SKM-1 (cell line): ENCODE data around the gene NR3C2.

Experiments used
- DNase-seq: peaks from one replicate; lab custom pipeline; 2025; ENCODE audit not compliant: unreplicated experiment; lab: John Stamatoyannopoulos, UW

Gene NR3C2

DNA sequence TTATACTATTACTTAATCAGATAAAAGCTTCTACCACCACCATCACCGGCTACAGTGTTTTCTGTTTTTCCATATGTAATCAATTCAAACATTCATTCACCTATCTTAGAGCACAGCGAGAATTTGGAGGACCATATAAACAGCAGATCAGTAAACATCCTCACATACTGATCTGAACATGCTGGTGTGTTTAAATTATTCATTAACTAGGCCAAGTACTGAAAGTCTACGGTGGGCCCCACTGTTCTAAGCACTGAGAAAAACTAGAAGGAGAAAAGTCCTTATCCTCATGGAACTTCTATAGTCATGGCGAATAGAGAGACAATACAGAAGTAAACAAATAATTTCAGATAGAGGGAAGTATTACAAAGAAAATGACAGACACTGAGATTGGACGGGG is 176.6 kb downstream of the NR3C2 start:
- no peak for DNase-seq

DNA sequence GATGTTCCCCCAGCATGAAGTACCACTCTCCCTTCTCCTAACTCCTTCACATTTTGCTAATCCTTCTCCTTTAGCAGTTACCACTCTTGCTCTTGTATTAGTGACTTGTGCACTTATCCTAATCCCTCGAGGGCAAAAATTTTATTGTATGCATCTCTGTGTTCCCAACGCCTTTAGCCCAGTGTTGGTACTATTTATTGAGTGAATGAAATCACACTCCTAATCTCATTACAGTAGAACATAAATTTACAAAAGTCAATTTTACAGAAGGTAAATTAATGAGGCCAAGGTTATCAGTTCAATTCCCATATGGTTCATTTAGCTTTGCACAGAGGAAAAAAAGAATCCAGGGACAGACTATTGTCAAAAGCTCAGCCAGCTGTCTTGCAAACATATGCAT is 178.4 kb downstream of the NR3C2 start:
- no peak for DNase-seq

DNA sequence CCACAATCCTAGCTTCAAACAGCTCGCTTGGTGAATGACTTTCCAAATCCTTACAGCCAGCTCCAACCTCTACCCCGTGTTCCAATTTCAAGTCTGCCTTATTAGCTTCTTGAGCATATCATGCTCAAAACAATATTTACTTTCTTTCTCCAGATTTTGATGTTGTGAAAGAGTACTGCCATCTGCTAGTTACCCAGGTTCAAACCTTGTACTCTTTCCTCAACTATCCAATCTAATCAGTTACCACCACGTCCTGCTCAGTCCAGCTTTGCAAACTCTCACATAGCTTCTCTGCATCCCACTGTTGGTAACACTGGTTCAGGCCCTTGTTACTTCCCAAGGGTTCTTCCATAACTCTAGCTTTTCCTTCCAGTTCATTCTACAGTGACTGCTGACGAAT is 179.1 kb downstream of the NR3C2 start:
- no peak for DNase-seq

DNA sequence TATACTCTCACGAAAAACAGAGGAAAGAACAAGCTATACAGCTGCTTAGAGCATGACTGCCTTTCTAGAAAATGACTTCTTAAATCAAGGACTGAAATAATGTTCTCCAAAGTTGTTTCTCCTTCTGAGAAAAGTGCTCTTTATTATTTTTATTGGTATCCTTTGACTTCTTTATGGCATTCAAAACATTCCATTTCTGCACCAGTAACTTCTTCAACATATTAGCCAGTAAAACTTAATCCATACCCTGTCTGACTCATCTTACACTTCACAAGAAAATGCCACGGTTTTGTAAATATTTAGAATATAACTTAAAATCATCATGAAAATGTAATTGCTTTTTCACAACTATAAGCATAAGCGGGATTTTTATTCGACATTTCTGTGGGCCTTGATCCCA is 180.4 kb downstream of the NR3C2 start:
- DNase-seq = no peak

DNA sequence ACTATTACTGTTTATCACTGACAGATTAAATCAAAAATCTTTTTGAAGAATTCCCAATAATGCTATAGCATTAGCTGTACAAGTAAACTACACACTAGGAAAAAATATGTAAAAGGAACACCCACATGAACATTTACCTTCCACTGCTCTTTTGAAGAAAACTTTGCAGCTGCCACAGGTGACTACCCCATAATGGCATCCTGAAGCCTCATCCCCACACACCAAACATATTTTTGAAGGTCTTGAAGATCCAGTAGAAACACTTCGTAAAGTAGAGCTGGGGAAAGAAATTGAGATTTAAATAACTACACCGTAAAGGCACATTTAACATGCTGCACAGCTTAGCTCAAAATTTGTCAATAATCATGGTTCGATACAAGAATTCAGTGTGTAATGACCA is 182.4 kb downstream of the NR3C2 start:
- DNase-seq = no peak

DNA sequence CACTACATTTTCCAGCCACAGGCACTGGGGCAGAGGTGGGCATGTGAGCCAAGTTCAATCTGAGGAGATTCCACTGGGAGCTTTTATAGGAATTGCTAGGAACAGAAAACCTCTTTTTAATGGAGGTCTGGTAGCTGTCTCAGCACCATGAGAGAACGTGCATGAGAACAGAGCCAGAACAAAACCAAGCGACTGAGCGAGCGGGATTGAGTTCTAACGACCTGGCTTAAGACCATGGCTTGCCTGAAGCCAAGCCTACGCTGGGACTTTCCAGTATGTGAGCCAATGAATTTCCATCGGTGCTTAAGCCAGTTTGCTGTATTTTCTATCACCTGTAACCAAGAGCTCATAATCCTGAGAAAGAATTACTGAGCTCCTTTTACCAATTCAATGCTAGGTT is 183.7 kb downstream of the NR3C2 start:
- DNase-seq = no peak

DNA sequence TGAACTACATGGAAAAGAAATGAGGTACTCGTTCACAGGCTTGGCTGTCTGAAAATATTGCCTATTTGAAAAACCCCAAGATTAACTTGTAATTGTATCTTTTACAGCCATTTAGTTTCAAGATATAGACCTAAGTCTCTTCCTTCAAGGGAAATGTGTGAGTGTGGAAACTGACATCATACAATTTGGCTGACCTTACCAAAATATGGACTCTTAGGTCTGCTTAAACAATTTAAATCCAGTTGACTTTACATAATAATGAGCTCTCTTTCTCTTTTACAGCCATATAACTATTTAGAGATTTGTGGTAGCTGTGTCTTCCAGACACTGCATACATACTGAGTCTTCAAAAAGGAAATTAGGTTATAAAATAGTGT is 186.9 kb downstream of the NR3C2 start:
- DNase-seq = no peak

DNA sequence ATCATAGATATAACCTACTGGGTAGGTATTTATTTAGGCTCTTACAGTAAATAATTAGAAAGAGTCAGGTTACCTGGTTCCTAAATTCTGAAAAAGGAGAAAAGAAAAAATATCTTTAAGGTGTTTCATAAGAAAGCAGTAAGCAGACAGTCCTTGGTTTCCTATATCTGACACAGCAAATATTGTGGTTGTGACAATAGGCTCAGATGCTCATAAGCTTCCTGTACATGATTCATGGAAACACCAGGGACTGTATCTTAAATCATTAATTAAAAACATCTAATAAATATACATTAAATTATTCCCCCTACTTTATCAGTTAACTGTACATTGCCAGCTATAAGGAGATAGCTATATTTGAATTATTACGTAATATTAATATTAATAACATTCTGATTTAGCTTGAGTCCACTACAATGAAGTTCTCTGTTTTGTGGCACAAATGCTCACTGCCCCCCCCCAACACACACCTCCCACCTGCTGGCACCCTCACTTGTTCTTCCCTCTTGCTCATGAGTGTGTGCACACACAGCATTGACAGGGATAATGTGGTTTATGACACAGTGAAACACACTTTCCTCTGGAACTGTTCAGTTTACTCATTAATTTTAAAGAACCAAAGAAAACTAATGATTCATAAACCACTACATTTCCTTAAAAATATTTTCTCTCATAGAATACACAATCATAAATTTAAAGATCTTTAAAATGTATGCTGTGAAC is 187.4 kb downstream of the NR3C2 start:
- DNase-seq = no peak

DNA sequence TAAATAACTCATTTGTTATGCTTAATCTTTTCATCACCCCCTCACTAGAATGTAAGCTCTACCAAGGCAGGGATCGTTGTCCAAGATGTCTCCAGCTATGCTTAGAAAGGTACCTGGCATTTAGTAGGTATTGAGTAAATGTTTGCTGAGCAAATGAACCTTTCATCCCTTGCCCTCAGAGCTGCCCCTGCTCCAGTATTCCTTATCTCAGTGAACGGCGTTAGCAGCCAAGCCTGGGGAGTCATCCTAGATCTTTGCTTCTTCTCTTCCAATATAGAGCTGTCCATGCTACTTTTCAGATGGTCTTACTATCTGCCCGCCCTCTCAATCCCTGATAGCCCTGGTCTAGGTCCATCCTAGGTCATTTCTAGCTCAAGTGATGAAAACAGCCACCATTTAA is 188.4 kb downstream of the NR3C2 start:
- DNase-seq = no peak

DNA sequence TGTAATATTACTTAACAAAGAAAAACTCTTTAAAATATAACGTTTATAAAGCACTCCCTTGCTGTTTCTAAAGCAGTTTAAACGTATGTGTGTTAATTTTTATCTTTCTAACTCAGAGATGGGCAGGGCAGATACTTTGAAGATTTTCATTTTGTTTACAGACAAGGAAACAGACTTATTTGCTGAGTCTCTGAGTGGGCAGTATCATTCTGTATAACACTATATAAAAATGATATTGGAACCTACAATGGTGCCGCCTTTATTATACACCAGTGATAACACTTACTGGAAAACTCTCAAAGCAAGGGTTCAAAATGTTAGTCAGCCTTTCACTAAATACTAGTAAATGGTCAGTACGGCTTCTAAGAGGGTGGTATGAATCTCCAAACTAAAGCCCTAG is 193.4 kb downstream of the NR3C2 start:
- DNase-seq = no peak

DNA sequence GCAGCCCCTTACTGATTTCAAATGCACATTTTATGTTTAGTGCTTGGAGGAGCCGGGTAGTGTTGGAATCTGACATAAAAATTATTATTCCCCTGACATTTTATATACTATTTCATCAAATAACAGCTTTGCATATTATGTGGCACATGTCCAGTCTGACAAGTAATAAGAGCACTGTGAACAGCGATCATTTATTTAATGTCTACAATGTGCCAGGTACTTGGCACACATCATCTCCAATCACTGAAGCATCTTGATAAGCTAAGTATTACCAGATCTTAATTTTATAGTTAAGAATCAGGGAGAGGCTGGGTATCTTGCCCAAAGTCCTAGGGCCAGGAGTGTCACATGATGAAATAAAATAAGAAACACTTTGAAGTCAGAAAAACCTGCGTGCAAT is 197.2 kb downstream of the NR3C2 start:
- DNase-seq = no peak

DNA sequence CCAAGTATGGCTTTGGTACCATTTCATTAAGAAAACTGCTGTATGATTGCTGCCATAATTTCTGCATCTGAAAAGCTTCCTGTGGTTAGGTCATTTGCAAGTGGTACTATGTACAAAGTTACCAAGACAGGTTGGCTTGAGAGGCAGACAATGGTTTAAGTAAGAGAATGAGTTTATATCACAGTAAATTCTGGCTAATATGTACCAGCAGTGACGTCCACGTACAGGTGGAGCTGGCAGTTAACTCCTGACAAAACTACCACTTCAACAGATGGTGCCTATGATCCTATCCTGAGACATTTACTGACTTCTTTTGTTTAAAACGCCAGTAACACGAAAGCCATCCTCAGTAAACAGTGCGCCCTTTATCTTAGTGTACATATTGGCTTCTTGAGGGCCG is 198.4 kb downstream of the NR3C2 start:
- DNase-seq = no peak

DNA sequence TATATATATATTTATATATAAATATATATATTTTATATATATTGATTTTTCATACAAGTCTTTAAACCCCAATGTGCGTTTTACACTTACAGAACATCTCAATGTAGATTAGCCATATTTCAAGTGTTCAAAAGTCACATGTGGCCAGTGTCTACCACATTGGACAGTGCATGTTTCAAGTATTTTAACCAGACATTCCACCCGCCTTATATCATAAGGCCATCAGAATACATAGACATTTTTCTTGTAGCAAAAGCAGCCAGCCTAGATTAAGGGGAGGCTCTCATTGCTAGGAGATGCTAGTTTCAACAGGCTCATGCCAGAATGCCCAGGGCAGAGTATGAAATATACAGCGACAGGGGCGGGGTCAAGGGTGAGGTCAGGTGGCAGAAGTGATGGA is 202.0 kb downstream of the NR3C2 start:
- DNase-seq = no peak

DNA sequence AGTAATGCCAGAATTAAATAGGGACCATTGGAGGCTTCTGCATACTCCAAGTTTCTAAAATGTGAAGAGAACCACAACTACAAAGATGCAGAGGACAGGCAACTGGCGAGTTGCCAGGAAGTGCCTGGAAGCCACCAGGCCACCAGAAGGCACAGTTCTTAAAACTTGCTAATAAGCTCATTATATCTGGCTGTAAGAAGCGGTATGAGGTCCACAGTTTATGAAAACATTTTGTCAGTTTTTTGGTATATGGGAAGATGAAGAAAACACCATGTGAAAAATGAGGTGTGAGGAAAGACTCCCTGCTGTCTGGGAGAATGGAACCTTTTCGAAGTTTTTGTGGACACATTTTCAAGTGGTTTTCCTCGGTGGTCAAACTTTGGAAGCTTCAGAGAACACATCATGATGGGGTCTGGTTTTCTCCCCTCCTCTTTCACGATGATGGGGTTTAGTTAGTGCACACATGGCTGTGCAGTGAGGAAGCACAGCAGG is 202.7 kb downstream of the NR3C2 start:
- no peak for DNase-seq

DNA sequence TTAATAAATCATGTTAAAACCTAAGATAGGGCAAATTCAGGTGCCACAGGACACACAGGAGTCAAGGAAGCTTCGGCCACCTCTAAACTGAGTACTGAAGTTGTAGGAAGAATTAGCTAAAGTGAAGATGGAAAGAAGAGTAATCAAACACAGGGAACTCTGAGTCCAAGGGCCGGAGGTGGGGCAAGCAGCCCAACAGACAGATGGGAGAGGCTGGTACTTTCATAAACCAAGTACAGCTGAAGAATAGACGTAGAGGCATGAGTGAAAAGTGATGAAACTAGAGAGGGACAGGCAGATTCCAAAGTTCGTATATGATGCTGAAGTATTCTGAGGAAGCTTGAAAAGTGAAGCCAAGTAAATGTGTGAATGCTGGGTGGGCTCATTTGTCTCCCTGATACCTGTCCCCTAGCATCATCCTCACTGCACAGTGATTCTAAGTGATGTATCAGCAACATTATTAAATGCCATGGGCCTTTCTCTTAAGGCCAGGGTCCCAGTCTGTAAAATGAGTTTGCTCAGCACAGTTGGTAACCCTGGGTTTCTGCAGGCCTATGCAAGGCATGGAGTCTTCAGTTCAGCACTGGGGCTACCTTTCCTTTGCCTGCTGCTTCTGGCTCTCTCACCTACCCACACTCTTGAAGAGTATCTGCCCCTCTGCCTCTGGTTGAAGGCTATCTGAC is 203.3 kb downstream of the NR3C2 start:
- DNase-seq = no peak

DNA sequence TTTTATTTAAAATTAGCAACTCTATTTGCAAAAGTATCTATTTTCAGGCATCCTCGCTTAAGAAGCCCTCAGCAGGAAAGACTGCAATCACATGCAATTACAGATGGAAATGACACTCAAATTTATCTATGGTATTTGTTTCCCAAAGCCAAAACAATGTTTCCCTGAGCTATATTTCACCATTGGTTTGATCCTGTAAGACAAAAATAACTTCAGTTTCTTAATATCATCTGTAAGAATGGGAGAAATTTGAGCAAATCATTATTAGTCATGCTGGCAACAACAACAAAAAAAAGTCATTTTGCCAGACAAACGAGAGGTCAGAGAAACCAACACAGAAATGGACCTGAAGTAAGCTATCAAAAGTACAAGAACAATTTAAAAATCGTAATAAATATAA is 204.1 kb downstream of the NR3C2 start:
- DNase-seq = no peak

DNA sequence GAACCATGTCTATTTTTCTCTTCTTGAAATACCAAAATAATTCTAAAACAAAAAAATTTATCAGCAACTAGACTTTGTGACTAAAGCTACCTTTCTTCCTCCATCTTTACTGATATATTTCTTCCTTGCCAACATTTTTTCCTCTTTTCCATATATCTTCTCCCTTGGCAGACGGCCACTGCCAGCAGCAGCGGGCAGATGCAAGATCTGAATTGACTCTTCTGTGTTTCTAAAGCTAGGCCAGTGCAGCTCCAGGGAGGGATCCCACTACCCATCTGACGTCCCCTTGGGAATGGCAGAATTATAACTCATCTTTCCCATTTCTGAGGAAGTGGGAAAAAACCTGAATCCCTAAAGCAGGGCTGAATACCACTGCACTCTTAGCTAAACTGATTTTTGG is 206.4 kb downstream of the NR3C2 start:
- no peak for DNase-seq

DNA sequence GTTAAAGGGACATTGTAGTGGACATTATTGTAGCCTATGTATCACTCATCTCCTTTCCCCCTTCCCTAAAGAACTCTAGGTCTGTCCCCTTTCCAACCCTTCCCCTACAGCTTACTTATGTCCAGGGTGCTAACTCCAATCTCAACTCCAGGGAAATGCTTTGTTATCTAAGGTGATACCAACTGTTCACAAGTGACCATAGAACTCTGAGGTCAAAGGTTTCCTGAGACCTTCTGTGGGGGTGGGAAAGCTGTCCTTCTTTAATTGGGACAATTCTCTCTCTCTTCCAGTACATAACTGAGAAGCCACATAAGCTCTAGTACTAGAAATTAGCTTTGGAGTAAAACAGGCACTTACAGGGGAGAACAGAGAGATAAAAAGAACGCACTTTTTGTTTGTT is 212.4 kb downstream of the NR3C2 start:
- DNase-seq = no peak

DNA sequence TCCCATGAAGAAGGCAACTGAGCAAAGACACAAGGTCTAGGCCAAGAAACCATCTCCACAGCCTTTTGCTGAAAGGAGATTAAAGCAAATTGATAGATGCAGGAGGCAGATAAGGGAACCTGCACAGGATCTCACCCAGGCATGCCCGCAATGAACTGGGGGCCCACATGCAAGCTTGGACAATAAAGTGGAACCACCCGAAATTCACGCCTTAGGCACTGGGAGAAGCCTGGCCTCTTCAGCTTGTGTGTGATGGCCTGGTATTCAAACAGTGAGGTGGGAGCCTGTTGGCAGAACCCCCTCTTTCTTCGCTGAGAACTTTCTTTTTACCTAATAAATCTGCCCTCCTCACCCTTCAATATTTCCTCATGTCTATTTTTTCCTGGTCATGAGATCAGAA is 213.2 kb downstream of the NR3C2 start:
- no peak for DNase-seq

DNA sequence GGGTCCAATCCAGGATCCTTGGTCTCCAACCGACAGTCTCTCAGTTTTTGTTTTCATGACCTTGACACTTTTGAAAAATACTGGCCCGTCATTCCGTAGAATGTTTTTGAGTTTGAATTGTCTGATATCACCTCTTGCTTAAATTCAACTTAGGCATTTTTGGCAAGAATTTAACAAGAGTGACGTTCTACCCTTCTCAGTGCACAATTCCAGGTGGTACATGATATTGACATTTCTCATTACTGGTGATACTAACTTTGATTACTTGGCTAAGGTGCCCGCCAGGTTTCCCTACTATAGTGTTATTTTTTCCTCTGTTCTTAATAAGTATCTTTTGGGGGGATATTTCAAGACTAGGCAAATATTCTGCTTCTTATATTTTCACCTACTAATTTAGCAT is 215.1 kb downstream of the NR3C2 start:
- no peak for DNase-seq

DNA sequence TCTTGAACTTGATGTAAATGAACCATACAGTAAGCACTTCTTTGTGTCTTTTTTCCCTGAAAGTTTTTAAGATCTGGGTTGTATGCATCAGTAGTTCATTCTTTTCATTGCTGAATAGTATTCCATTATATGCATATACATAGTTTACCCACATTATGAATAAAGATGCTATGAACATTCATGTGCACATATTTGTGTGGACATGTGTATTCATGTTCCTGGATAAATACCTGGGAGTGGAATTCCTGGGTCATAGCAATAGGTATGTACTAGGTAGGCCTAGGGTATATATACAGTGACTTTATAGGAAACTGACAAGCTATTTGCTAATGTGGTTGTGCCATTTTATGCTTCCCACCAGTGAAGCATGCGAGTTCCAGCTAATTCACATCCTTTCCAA is 215.9 kb downstream of the NR3C2 start:
- no peak for DNase-seq

DNA sequence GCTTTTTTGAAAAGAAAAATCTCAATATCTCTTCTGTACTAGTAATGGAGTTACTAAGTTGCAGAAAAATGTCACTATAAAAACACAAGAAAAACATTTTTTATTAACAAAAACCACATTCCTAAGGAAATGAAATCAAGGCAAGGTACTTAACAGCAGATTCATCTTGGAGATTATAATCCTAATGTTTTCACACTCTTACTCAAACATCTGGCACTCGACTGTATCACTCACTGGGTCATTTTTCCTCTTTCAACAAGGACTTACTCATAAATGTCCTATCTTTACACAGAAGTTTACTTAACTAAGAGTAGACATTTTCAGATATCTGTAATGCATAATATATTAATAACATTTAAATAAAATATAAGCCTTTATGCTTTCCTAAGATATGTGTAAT is 216.6 kb downstream of the NR3C2 start:
- DNase-seq = no peak

DNA sequence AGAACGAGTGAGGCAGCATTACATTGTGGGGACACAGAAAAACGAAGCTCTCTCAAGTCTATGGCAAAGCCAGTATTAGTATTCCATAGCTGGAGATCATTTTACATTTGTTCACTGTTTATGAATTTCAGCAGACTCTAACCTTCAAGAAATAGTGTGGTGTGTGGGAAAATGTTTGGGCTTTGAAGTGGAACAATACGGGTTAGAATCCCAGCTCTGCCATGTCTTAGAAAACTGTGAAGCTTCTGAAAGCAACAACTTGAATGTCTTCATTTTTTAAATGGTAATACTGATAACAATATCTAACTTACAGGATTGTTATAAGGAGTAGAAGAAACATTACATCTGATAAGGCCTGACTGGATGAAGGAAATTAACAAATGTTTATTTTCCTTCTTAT is 217.7 kb downstream of the NR3C2 start:
- no peak for DNase-seq
